ENCODE data around the gene IYD.
"Not testable (repeated sequence)": the region's sequence is repeated elsewhere in the genome, so short reads cannot be mapped to it uniquely, and the experiment has no call there.

The IYD gene

DNA sequence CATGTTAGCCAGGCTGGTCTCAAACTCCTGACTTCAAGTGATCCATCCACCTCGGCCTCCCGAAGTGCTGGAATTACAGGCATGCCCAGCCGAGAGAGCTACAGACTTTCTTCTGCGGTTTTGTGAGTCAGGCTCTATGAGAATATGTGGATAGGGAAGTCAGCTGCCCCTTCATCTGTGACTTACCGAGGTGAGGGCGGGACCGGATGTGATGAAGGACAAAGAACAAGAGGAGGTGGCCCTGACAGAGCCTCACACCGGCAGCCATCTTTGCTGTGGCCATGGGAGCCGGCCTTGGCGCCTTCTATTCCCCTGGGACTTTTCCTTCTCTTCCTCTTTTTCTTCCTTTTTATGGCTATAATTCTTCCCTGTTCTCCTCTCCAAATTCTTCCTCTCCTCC lies 67.0 kb downstream of the IYD start:
- FAIRE-seq: no peak

DNA sequence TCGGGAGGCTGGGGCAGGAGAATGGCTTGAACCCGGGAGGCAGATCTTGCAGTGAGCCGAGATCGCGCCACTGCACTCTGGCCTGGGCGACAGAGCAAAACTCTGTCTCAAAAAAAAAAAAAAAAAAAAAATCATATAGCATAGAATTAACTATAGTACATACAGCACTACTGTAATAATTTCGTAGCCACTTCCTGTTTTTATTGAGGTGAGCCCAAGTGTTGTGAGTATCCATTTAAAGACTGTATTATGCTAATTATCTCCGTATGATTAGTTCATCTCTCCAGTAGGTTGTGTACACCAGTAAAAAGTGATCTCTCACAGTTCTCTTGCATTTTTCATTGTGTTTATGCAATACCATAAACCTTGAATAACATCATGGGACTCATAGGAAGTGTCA lies 70.6 kb downstream of the IYD start:
- FAIRE-seq: no peak

DNA sequence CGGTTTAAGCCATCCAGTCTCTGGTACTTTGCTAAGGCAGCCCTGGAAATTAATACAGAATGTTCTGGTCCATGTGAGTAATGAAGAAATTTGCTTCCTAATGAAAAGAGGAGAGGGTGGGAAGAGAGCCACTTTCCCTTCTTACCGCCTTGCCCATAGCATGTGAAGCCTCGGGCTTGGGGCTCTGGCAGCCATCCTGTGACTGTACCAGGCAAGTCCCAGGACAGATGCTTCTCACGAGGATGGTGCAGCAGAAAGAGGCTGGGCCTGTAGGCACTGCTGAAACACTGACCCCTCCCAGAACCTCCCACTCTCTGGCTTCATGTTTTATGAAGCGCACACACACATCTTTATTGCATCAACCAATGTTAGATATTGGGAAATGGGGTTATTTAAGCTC lies 74.8 kb downstream of the IYD start:
- FAIRE-seq: no peak

DNA sequence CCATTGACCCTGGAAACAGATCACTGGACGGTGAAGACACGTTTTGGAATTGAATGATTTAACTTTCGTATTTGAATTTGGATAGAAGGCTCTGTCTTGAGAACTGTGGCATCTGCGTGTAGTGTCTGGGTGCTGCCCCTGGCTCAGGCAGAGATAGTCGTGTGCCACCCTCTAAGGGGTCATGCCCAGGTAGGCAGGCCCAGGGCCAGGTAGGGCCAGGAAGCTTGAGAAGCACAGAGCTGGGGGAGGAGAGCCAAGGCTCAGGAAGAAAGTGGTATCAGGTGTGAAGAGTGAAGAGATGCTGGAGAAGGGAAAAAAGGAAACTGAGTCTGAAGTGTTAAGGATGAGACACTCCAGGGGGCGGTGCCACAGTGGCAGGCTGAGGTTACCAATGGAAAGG lies 75.5 kb downstream of the IYD start:
- FAIRE-seq: no peak

DNA sequence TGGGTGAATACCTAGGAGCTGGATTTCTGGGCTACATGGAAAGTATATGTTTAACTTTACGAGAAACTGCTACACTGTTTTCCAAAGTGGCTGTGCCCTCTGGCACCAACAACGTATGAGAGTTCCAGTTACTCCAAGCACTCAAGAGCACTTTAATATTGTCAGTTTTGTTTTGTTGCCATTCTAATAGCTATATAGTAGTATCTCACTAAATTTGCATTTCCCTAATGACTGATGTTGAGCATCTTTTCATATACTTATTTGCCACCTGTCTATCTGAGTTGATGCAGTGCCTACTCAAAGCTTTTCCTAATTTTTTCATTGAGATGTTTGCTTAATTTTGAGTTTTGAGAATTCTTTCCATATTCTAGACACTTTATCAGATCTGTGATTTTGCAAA lies 76.7 kb downstream of the IYD start:
- FAIRE-seq: no peak

DNA sequence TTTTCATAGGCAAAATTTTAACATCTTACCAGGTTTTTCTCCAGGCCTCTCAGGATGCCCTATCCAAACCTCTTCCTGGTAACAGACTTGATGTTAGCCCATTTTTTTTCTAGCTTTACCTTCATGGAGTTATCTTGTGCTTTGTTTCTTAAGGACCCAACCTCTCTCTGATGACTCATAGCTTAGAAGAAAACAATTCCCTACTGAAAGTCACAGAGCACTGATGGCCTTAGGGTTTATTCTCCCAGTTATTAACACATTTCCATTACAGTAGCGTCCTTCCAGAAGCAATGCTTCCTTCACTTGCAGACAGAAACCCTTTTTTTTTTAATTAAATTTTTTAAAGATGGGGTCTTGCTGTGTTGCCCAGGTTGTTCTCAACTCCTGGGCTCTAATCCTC lies 79.4 kb downstream of the IYD start:
- FAIRE-seq: no peak

DNA sequence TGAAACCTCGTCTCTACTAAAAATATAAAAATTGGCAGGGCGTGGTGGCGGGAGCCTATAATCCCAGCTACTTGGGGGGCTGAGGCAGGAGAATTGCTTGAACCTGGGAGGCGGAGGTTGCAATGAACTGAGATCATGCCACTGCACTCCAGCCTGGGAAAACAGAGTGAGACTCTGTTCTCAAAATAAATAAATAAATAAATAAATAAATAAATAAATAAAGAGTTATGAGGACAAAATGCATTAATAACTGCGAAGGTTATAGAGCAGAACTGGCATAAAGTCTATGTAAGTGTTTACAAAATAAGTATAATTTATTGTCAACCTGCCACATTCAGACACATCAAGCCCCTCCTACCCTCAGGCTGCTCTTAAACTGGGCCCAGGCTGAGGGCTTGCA lies 80.2 kb downstream of the IYD start:
- not testable (repeated sequence) for FAIRE-seq

DNA sequence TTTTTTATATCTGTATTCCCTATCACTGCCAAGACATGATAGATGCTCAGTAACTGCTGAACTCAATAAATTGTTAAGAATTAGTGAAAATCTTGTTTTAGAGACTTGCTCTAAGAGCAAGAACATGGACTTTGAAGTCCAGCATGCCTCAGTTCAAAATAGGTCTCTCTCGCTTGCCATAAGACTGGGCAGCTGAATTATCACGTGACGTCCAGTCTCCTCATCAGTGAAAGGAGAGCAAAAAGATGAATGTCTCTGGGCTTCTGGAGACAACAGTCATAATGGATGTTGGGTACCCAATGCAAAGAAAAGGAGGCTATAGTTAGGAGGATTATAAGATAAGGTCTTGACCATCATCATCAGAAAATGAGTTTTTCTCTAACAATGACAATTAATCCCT lies 82.1 kb downstream of the IYD start:
- FAIRE-seq: no peak

DNA sequence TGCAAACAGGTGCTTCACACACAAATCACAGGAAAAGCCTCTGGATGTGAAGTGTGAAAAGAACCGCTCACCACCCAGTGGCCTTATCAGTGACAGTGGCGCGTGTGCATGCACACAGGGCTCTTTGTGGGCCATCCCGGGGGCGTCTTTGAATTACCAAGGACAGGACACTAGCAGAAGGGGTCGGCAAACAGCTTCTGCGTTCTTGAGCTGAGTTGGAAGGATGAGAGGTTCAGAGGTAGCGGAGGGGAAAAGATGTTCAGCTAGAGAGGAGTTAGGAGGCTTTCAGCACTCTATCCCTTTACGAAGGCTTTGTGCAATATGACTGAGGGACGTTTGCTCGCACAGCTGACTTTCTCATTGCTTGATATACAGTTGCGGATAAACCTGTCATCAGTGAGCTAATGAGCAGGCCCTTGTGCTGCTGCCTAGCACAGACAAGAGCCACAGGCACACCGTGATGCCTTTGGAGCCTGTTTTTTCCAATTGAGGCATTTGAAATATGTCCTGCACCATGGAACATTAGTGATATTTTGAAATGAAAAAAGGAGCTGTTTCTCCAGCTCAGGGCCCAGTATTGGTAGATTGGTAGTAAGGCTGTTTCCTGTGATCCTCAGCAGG lies 83.1 kb downstream of the IYD start:
- FAIRE-seq: no peak

DNA sequence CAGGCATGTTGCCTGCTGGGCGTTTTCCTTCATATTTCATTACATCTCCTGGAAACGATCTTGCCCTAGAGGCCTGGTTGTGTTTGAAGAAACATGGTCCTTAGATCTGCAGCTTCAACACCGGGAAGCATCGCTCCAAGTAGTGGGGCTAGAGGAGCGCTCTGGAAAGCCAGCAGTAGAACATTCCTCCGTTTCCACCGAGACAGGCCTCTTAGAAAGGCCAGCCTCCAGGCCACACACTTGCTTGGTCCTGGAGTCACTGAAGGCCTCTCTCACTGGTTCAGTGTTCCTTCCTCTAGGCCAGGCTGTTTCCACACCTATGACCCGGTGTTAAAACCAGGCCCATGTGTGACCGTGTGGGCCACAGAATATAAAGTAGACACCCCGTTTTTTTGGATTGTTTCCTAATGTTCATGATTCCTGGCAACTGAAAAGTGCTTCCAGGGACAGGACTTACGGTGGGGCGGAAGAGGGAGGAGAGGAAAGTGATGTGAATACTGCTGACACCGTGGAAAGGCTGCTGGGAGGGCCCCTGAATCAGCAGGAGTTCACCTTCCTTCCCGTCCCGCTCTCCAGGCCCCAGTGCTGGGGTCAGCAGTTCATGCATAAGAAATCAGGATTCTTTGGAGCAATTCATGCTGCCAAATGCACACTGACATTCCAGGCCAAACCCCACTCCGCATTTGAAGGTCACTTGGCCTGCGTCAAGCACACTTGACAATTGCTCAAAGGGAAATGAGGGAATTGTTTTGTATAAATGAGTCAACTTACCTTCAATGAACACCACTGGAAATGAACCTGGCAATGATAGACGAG lies 83.8 kb downstream of the IYD start:
- FAIRE-seq: no peak

DNA sequence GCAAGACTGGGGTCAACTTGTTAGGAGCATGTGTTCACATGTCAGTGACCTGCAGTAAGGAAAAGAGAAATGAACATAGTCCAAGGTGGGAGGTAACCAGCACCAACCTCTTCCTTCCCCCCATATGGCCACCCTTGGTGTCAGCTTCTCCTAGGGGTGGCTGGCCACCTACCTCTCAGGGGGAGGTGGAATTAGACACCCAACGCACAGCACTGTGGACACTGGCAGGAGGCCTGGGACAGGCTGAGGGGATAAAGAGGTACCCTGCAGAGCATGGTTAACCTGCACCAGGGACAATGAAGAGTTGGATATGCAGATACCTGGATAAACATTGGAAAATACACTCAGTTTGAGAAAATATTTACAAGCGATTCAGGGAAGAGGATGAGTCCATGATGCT lies 84.5 kb downstream of the IYD start:
- no peak for FAIRE-seq

Data from TTC549 (cell line).